Cardiac fibroblast (primary cell): ENCODE results near the gene ST6GALNAC5.
"Not testable (repeated sequence)": the region's sequence is repeated elsewhere in the genome, so short reads cannot be mapped to it uniquely, and the experiment has no call there.

Source experiments
- DNase-seq, 2 donors: peaks; one replicate each; pipeline versions ENCODE4 v3.0.0 to v3.0.0-alpha.2; 2010; ENCODE audit warnings: low read depth in 2 of 2
- H3K4me3 ChIP-seq, 2 donors: replicated peaks in 1 of 2; 1 replicate in 1 of 2; 2 replicates in 1 of 2; pipeline ENCODE4 v1.5.1; 2011; ENCODE audit warnings: low read depth in 2 of 2, low read length in 2 of 2, mild to moderate bottlenecking in 2 of 2, moderate library complexity in 1 of 2
- TF ChIP-seq, protein P1 (sequence below): IDR thresholded peaks from one replicate; pipeline ENCODE4 v1.5.1; 2011; ENCODE audit warnings: low read depth, mild to moderate bottlenecking, low read length, inconsistent platforms

Gene ST6GALNAC5

DNA sequence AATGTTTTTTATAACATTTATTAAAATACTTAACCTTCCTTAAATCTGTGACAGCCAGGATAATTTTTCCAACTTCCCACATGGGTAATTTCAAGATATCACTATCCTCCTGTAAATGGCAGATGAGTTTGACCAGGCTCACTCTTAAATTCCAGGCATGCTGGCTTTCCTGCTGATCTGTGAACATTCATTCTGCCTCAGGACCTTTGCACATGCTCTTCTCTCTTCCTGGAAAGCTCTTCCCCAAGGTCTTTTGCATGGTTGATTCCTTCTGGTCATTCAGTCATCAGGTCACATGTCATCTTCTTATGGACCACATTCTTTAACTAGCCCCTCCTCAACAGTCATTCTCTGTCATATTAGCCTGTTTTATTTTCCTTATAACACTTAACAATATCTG, 5.7 kb downstream of the ST6GALNAC5 start:
- TF ChIP-seq, protein P1, sequence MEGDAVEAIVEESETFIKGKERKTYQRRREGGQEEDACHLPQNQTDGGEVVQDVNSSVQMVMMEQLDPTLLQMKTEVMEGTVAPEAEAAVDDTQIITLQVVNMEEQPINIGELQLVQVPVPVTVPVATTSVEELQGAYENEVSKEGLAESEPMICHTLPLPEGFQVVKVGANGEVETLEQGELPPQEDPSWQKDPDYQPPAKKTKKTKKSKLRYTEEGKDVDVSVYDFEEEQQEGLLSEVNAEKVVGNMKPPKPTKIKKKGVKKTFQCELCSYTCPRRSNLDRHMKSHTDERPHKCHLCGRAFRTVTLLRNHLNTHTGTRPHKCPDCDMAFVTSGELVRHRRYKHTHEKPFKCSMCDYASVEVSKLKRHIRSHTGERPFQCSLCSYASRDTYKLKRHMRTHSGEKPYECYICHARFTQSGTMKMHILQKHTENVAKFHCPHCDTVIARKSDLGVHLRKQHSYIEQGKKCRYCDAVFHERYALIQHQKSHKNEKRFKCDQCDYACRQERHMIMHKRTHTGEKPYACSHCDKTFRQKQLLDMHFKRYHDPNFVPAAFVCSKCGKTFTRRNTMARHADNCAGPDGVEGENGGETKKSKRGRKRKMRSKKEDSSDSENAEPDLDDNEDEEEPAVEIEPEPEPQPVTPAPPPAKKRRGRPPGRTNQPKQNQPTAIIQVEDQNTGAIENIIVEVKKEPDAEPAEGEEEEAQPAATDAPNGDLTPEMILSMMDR: no peak
- H3K4me3 ChIP-seq: no peak overlapping the region
- no peak for DNase-seq

DNA sequence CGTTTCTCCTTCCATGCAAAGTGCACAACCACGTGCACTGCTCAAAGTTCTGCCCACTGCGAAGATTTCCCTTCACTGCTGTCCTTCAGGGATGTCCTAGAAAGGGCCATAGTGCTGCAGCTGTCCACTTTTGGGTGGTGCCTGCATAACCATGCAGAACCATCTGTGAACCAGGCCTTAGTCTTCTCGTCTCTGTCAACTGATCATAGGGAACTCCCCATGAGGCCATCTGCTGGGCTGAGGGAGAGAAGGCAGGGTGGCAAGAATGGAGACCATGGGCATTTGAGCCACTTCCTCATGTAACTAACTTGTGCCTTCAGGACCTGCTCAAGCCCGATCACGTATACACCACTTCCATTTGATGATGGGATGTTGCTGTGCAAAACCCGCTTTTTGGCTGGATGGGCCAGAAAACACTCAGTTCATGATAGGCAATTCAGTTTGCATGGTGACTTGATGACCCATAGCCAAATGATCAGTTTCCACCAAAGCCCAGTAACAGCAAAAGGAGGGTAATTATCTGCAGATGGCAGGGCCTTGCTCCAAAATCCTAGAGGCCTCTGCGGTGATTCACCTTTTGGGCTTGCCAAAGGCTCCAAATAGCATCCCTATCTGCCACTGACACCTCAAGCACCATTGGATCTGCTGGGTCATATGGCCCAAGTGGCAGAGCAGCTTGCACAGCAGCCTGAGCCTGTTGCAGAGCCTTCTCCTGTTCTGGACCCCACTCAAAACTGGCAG, 9.5 kb downstream of the ST6GALNAC5 start:
- TF ChIP-seq, protein P1: no peak
- H3K4me3 ChIP-seq: no peak overlapping the region
- no peak for DNase-seq

DNA sequence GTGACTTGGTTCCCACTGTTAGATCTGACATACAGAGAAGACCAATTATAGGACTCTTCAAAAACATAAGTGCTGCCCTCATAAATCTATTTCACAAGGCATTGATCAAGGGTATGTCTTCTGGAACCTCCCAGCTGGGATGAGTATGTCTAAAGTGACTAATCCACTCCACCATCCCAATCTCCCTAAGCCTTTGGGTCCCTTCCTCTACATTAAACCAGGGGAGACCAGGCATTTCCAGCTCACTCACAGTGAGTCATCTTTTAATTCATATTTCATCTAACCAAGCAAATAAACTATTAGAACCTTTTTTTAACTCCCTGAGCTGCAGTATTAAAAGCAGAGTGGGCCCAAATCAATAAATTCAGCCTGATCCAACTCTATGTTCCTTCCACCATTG, 11.7 kb downstream of the ST6GALNAC5 start:
- not testable (repeated sequence) for H3K4me3 ChIP-seq, DNase-seq

DNA sequence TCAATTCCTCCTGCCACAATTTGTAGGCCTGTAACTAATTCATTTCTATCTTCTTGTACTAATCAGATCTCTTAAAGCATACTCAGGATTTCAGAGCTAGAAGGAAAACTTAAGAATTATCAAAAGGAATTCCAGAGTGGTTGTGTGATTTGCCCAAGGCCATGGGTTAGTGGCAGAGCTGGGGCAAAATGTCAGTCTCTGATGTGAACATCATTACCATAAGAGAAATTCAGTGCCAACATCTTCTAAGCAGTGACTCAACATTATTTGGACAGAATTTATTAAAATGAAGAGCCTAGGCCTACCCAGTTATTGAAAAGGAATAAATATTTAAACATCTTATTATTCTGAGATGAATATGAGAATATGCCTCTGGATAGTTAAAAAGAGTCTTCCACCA, 14.5 kb downstream of the ST6GALNAC5 start:
- no peak for DNase-seq
- no peak overlapping the region for H3K4me3 ChIP-seq
- TF ChIP-seq, protein P1: no peak

DNA sequence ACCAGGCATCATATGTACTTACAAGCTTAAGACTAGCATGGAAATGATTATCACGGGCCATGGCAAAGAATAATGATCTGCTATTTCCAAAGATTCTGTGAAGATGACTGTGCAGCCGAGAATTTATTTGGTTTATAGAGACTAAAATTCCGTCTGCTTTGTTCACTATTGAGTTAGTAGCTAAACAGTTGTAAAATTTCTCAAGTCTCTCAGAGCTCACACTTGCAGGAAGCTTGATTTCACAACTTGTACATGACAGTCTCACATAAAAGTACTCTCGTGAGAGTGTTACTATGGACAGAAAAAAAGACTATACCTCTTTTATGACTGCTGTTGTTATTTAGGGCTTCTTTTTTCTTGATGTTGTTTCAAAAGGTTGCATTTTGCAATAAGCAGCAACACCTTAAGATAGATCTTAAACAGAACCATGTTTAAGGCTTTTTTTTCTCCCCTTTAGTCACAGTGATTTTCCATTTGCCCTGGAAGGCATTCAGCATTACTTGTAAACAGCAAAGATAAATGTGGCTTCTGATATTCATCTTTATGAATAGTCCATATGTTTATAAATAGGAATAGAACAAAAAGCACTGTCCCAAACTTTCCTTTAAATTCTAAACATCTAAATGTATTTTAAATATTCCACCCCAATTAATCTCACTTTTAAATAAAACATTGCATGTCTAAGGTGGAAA, 24.8 kb downstream of the ST6GALNAC5 start:
- no peak overlapping the region for H3K4me3 ChIP-seq
- TF ChIP-seq, protein P1: no peak
- no peak for DNase-seq

DNA sequence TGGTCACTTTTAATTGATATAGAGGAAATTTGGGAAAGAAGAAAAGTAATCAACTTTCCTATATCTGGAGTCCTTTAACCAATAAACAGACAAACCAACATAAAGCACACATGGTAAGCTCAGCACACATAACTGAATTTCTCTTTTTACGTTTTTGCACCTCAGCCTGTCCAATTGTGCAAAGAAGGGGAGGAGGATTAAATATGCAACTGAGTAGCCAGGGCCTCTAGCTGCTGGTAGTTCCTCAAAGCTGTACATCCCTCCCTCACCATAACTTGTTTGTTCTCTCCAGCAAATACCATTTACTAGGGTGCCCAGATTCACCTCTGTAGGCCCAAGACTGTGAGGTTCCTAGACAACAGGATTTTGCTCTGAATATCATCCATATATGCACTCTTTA, 25.4 kb downstream of the ST6GALNAC5 start:
- no peak overlapping the region for H3K4me3 ChIP-seq
- TF ChIP-seq, protein P1: no peak
- no peak for DNase-seq

DNA sequence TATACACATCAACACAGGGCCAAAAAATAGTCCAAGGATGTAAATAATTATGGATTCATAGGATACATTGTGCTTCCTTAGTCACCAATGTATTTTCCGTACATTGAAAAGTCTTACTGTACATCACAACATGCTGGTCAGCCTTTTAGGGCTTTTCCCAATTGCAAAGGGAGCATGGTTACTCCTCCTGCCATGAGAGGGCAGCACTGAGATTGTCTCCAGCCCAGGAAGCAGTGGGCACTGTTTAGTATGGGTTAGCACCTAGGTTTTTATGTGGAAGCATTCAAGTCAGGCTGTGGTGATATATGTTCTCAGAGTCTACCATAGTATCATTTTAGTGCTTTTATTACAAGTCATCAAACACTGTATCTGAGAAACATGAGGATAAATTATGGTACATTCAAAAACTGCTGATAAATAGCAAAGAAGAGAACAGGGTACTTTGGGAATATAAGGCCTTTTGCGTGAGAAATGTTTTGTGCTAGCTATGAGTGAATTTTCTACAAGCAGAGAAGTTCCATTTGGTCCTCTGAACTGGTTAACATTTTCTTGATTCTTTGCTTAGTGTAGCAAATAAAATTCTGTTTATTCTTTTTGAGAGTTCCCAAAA, 34.0 kb downstream of the ST6GALNAC5 start:
- DNase-seq: peak; percentile 68 to 73
- no peak overlapping the region for H3K4me3 ChIP-seq
- TF ChIP-seq, protein P1: peak; percentile 90
